ENCODE measurements around the gene KCNK3.

GRCh38 chr2:26694001-26694400 is 1.5 kb downstream of the KCNK3 start:
- TF ChIP-seq CTCF (IDR thresholded peaks at IDR 0.05; ENCODE audit: extremely low read depth in 1 of 2, insufficient read depth in 1 of 2, low read depth in 1 of 2, low read length in 2 of 2) (no peak), FOS (IDR thresholded peaks at IDR 0.05; ENCODE audit: borderline replicate concordance, insufficient read depth, low read length) (no peak), POLR2AphosphoS5 (IDR thresholded peaks at IDR 0.05; ENCODE audit: insufficient read depth, low read depth, low read length) (no peak), GATA2 (IDR thresholded peaks at IDR 0.05; ENCODE audit: insufficient read depth, insufficient read length, low read depth, low read length) (no peak)

Measured in endothelial cell of umbilical vein (primary cell).